ENCODE data around the gene HMCN2. TPM values are rescaled to one million over a fixed set of nuclear protein-coding genes. Genes with fewer than 3 reads are reported as not detected.

Gene HMCN2
- total and polyA plus RNA-seq, 2 donors from 2014 or later = 0.99 to 8.6 TPM

DNA sequence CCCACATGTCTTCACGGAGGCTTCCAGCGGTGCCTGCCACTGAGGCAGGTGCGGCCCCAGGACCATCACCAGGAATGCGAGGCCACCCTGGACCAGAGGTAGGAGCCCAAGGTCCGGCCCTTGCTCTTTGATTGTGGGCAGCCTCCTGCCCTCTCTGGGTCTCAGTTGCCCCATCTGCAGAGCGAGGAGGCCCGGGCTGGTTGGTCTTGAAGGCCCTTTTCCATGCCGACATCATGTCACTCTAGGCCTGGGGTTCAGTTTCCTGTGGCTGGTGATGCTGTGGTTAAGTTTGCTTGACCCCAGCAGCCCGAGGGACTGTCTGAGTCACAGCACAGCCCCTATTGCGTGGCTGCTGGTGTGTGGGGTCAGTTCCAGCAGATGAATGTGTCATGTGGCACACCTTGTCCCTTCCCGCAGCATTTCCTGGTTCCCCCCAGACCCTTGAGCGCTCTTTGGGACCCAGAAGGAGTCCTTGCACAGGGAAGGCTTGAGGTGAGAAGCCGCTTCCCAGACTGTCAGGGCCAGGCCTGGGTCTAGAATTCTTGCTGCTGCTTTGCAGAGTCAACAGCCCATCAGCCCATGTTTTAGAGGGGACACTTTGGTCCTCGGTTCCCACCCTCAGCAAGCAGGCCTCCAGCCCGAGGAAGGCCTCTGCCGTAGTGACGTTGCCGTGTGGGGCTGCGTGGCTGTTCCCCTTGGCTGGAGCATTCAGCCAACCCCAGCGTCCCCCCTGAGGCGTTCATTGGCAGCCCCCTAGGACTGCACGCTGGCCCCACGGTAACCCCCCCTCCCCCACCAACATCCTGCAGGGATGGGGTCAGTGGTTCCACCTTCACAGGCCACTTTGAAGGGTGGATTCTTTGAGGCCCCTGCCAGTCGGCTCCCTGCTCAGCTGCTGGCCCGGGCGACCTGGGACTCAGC, 31.0 kb upstream of the HMCN2 start:
- DNase-seq (no peak), FAIRE-seq (no peak)
- Histone ChIP-seq H3K4me3 (ENCODE audit: low read length in 3 of 3) (no peak overlapping the region), H3K4me1 (ENCODE audit: control insufficient read depth in 2 of 3, insufficient read depth in 2 of 3, low read depth in 1 of 3, low read length in 3 of 3) (no peaks in the 10 kb centered on the region), H3K9me3 (ENCODE audit: control insufficient read depth in 2 of 3, insufficient read depth in 1 of 3, low read length in 3 of 3) (no peaks in the 10 kb centered on the region), H3K36me3 (ENCODE audit: control insufficient read depth in 2 of 3, insufficient read depth in 3 of 3, low read length in 3 of 3) (peaks cover 0 to 5% (median 0%) of the 10 kb centered on the region in 3 donors), H3K27me3 (ENCODE audit: control insufficient read depth, insufficient read depth, low read length) (no peaks in the 10 kb centered on the region), H3K27ac (ENCODE audit: low read depth in 2 of 2, low read length in 2 of 2) (no peak overlapping the region), H3K9ac (ENCODE audit: low read length in 3 of 3) (no peak overlapping the region)
- TF ChIP-seq, protein P1, sequence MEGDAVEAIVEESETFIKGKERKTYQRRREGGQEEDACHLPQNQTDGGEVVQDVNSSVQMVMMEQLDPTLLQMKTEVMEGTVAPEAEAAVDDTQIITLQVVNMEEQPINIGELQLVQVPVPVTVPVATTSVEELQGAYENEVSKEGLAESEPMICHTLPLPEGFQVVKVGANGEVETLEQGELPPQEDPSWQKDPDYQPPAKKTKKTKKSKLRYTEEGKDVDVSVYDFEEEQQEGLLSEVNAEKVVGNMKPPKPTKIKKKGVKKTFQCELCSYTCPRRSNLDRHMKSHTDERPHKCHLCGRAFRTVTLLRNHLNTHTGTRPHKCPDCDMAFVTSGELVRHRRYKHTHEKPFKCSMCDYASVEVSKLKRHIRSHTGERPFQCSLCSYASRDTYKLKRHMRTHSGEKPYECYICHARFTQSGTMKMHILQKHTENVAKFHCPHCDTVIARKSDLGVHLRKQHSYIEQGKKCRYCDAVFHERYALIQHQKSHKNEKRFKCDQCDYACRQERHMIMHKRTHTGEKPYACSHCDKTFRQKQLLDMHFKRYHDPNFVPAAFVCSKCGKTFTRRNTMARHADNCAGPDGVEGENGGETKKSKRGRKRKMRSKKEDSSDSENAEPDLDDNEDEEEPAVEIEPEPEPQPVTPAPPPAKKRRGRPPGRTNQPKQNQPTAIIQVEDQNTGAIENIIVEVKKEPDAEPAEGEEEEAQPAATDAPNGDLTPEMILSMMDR (IDR thresholded peaks at IDR 0.05; ENCODE audit: borderline replicate concordance, extremely low read depth, insufficient read depth) = no peak
- intact Hi-C loops (cut with DNase I) = loop anchor here (10.0 kb wide), 1 partner anchor 120 kb away; no protein-coding TSS in a partner anchor

DNA sequence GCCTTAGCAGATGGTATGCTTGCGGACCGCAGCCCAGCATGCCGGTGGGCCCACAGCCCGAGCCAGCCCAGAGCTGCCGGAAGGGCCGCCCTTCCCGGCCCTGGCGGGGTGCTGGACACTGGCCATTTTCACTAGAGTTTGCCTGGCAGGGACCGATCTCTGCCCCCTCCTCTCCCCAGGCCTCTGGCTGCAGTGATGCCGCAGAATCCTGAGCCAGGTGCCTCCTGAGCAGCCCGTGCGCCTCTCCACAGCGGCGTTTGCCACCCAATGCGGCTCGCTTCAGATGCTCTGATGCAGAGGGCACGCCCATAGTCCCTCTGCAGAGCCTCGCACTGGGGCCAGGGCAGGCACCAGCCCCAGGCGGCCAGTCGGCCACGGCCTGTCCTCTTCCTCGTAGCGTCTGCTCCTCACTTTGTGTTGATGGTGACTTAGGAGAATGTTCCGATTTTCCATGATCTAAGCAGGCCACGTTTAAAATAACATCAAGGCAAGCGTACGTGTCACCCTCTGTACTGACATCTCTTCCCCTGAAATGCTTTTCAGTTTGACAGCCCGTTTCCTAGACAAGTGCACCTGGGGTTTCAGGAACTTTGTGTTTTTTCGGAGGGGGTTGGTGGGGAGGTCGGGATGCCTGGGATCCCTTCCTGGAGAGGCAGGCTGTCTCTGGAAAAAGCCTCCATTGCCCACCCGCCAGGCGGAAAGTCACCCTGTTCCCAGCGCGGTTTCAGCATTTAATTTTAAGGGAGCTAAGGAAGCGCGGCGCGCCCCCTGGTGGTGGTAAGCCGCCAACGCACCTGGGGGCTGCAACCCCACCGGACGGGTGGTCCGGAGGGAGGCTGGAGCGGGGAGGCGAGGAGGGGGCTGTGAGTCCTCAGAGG, 29.8 kb upstream of the HMCN2 start:
- Histone ChIP-seq H3K4me3 (ENCODE audit: low read length in 3 of 3) (no peak overlapping the region), H3K27ac (ENCODE audit: low read depth in 2 of 2, low read length in 2 of 2) (no peak overlapping the region), H3K36me3 (ENCODE audit: control insufficient read depth in 2 of 3, insufficient read depth in 3 of 3, low read length in 3 of 3) (peaks cover 0 to 5% (median 0%) of the 10 kb centered on the region in 3 donors), H3K4me1 (ENCODE audit: control insufficient read depth in 2 of 3, insufficient read depth in 2 of 3, low read depth in 1 of 3, low read length in 3 of 3) (peaks cover 0 to 4% (median 0%) of the 10 kb centered on the region in 3 donors), H3K9ac (ENCODE audit: low read length in 3 of 3) (no peak overlapping the region), H3K27me3 (ENCODE audit: control insufficient read depth, insufficient read depth, low read length) (no peaks in the 10 kb centered on the region), H3K9me3 (ENCODE audit: control insufficient read depth in 2 of 3, insufficient read depth in 1 of 3, low read length in 3 of 3) (no peaks in the 10 kb centered on the region)
- TF ChIP-seq, protein P1 (IDR thresholded peaks at IDR 0.05; ENCODE audit: borderline replicate concordance, extremely low read depth, insufficient read depth) = peak; percentile 96
- intact Hi-C loops (cut with DNase I) = loop anchor here (10.0 kb wide), 1 partner anchor 121 kb away; no protein-coding TSS in a partner anchor
- FAIRE-seq (no peak), DNase-seq (peak in 4 of 5 donors; percentile 85 to 90 (median 88))

DNA sequence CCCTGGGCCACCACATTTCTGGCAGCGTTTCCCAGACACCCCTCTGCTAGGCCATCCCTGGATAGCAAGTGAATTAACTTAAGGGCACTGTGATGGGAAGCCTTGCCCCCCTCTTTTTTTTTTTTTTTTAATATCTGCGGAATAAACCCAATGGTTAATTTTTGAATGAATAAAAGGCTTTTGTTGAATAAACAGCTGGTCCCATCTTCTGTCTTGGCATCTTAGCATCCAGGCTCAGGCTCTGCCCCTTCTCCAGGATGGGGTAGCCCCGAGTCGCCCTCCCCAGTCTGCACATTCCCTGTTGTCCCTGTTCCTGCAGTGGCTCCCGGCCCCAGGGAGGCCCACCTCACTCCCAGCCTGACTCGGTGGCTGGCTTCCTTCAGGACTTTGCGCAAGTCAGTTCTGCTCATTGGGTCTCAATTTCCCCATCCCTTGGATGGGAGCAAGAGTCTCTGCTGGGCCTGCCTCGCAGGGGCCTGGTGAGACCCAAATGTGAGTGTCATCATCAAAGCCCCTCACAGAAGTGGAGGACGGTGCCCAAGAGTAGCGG, 29.0 kb upstream of the HMCN2 start:
- intact Hi-C loops (cut with DNase I) = loop anchor here (10.0 kb wide), 1 partner anchor 122 kb away; no protein-coding TSS in a partner anchor
- DNase-seq (no peak), FAIRE-seq (no peak)
- Histone ChIP-seq H3K27me3 (ENCODE audit: control insufficient read depth, insufficient read depth, low read length) (no peaks in the 10 kb centered on the region), H3K9me3 (ENCODE audit: control insufficient read depth in 2 of 3, insufficient read depth in 1 of 3, low read length in 3 of 3) (no peaks in the 10 kb centered on the region), H3K27ac (ENCODE audit: low read depth in 2 of 2, low read length in 2 of 2) (no peak overlapping the region), H3K9ac (ENCODE audit: low read length in 3 of 3) (no peak overlapping the region), H3K4me1 (ENCODE audit: control insufficient read depth in 2 of 3, insufficient read depth in 2 of 3, low read depth in 1 of 3, low read length in 3 of 3) (peaks cover 0 to 4% (median 0%) of the 10 kb centered on the region in 3 donors), H3K36me3 (ENCODE audit: control insufficient read depth in 2 of 3, insufficient read depth in 3 of 3, low read length in 3 of 3) (peaks cover 0 to 5% (median 0%) of the 10 kb centered on the region in 3 donors), H3K4me3 (ENCODE audit: low read length in 3 of 3) (no peak overlapping the region)
- TF ChIP-seq, protein P1 (IDR thresholded peaks at IDR 0.05; ENCODE audit: borderline replicate concordance, extremely low read depth, insufficient read depth) = no peak
